A673 (cell line): ENCODE measurements around the gene KANSL1L. TPM values are rescaled to one million over a fixed set of nuclear protein-coding genes. Genes with fewer than 3 reads are reported as not detected.

Source experiments
- BruUV-seq: library from RNA; stranded (reverse); fragments of 400-500 nt; replicated peaks from 2 replicates; lab custom pipeline; 2021; lab: Mats Ljungman, UMichigan
- CTCF ChIA-PET: fragments of 300-600 bp; sonication (Branson Sonifier 250); formaldehyde crosslinking; loops from one replicate; lab custom pipeline; 2022; ENCODE audit warnings: antibody characterized with exemption; lab: Charles Lee
- POLR2A ChIA-PET: fragments of 300-600 bp; sonication (Branson Sonifier 250); formaldehyde crosslinking; loops from one replicate; lab custom pipeline; 2022; ENCODE audit warnings: antibody characterized with exemption; ENCODE audit not compliant: low non-redundant PET; lab: Charles Lee
- DNase-seq: peaks from one replicate; pipeline ENCODE4 v3.0.0-alpha.2; 2015; ENCODE audit warnings: low spot score
- H3K27ac ChIP-seq: fragments of 200-600 bp; sonication (generic); 2 replicates; pipeline ENCODE4 v1.5.1; 2016; ENCODE audit warnings: mixed run types, low read depth, mild to moderate bottlenecking, mixed read lengths, antibody characterized with exemption, low read length; ENCODE audit not compliant: poor library complexity, severe bottlenecking
- H3K27me3 ChIP-seq: fragments of 200-600 bp; sonication (generic); replicated peaks from 2 replicates; pipeline ENCODE4 v1.6.1; 2017; ENCODE audit warnings: mixed run types, low read depth, mild to moderate bottlenecking, mixed read lengths, antibody characterized with exemption, low read length; ENCODE audit not compliant: insufficient read depth, poor library complexity
- H3K36me3 ChIP-seq: fragments of 200-600 bp; sonication (generic); 2 replicates; pipeline ENCODE4 v1.6.1; 2016; ENCODE audit warnings: mixed run types, mild to moderate bottlenecking, mixed read lengths, antibody characterized with exemption, low read length; ENCODE audit not compliant: insufficient read depth, poor library complexity, severe bottlenecking
- H3K4me1 ChIP-seq: fragments of 200-600 bp; sonication (generic); 2 replicates; pipeline ENCODE4 v1.6.1; 2017; ENCODE audit warnings: mixed run types, mild to moderate bottlenecking, mixed read lengths, antibody characterized with exemption, low read length; ENCODE audit not compliant: insufficient read depth, poor library complexity, severe bottlenecking
- H3K4me3 ChIP-seq: fragments of 200-600 bp; sonication (generic); 2 replicates; pipeline ENCODE4 v1.5.1; 2016; ENCODE audit warnings: low read depth, mixed run types, mild to moderate bottlenecking, mixed read lengths, low read length; ENCODE audit not compliant: poor library complexity, severe bottlenecking
- H3K9me3 ChIP-seq: fragments of 200-600 bp; sonication (generic); 2 replicates; pipeline ENCODE4 v1.6.1; 2016; ENCODE audit warnings: mixed run types, low read depth, mild to moderate bottlenecking, mixed read lengths, antibody characterized with exemption, low read length; ENCODE audit not compliant: poor library complexity, severe bottlenecking
- EZH2 ChIP-seq: fragments of 200-600 bp; sonication (generic); IDR thresholded peaks from 2 replicates; pipeline ENCODE4 v1.6.1; 2017; ENCODE audit warnings: borderline replicate concordance, low read depth, mild to moderate bottlenecking, mixed read lengths, antibody characterized with exemption, low read length; ENCODE audit not compliant: poor library complexity, severe bottlenecking
- intact Hi-C: fragments of 100-400 bp; cut with micrococcal nuclease; formaldehyde crosslinking; loops from one replicate; pipeline ENCODE4 v1.10.0; 2022; ENCODE audit not compliant: unreplicated experiment
- total RNA-seq: library from RNA; stranded (reverse); gene quantifications from 2 replicates; pipeline ENCODE4 v1.2.3, GENCODE V29; 2021
- TF ChIP-seq, protein P1 (sequence below): fragments of 300-800, 200-600 bp; sonication (generic); conservative IDR thresholded peaks from 2 replicates; pipeline ENCODE4 v1.5.1; 2017; ENCODE audit warnings: low read depth, mild to moderate bottlenecking, antibody characterized with exemption, low read length, moderate library complexity, mixed read lengths

Gene KANSL1L
- total RNA-seq, 1 experiment from 2014 or later = 17.7 TPM

DNA sequence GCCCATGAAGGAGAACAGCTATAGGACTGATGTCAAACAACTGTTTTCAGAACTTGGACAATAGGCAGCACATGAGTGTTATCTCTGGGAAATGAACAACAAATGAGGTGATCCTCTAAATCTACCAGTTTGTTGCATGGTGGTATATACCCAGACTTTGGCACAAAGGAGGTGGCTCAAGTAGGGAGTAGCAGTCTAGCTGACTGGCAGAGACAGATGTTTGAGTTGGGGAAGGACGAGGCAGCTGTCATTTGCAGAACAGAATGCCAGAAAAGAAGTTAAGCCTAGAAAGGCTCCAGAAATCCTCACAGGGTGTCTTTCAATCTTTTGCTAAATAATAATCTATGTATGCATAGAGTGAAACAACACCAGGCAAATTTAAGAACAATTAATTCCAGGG is 121.4 kb downstream of the KANSL1L start:
- H3K4me3 ChIP-seq = no peak overlapping the region
- ChIA-PET POLR2A (no interaction called here), CTCF (no interaction called here)
- BruUV-seq = no TSS peak
- no peak for DNase-seq
- H3K27ac ChIP-seq = no peak overlapping the region
- no peaks in the 10 kb centered on the region for H3K4me1 ChIP-seq
- intact Hi-C loops = no loop called here
- H3K27me3 ChIP-seq = no peaks in the 10 kb centered on the region
- H3K9me3 ChIP-seq = no peaks in the 10 kb centered on the region
- no peaks in the 10 kb centered on the region for H3K36me3 ChIP-seq
- no peak for TF ChIP-seq EZH2
- TF ChIP-seq, protein P1, sequence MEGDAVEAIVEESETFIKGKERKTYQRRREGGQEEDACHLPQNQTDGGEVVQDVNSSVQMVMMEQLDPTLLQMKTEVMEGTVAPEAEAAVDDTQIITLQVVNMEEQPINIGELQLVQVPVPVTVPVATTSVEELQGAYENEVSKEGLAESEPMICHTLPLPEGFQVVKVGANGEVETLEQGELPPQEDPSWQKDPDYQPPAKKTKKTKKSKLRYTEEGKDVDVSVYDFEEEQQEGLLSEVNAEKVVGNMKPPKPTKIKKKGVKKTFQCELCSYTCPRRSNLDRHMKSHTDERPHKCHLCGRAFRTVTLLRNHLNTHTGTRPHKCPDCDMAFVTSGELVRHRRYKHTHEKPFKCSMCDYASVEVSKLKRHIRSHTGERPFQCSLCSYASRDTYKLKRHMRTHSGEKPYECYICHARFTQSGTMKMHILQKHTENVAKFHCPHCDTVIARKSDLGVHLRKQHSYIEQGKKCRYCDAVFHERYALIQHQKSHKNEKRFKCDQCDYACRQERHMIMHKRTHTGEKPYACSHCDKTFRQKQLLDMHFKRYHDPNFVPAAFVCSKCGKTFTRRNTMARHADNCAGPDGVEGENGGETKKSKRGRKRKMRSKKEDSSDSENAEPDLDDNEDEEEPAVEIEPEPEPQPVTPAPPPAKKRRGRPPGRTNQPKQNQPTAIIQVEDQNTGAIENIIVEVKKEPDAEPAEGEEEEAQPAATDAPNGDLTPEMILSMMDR = no peak

DNA sequence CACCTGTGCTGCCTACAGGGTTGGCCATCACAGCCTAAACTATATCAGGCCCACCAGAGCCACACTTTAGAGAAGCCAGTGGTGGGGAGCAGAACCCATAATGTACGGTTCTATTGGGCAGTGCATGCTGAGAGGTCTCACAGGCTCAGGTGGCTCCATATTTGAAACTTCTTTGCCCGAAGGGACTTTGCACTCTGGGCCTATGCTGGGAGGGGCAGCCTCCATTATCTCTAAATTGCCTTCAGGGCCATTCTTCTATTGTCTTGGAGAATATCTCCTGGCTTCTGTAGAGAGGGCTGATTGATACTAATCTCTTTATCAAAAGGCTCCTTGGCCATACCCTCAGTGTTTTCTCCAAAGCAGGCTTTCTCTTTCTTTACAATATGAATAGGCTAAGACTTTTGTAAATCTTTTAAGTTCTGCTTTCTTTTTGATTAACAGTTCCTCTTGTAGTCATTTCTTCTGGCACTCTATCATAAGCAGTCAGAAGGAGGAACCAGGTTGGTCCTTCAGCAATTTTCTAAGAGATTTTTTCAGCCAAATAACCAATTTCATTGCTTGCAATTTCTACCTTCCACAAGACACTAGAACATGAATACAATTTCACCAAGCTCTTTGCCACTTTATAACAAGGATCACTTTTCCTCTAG is 124.2 kb downstream of the KANSL1L start:
- TF ChIP-seq, protein P1 = no peak
- no peak for TF ChIP-seq EZH2
- CTCF ChIA-PET = no interaction called here
- intact Hi-C loops = no loop called here
- Histone ChIP-seq H3K27ac (no peak overlapping the region), H3K9me3 (no peaks in the 10 kb centered on the region), H3K27me3 (no peaks in the 10 kb centered on the region), H3K4me1 (no peaks in the 10 kb centered on the region), H3K4me3 (no peak overlapping the region), H3K36me3 (no peaks in the 10 kb centered on the region)
- POLR2A ChIA-PET = no interaction called here
- DNase-seq = no peak
- no TSS peak for BruUV-seq

DNA sequence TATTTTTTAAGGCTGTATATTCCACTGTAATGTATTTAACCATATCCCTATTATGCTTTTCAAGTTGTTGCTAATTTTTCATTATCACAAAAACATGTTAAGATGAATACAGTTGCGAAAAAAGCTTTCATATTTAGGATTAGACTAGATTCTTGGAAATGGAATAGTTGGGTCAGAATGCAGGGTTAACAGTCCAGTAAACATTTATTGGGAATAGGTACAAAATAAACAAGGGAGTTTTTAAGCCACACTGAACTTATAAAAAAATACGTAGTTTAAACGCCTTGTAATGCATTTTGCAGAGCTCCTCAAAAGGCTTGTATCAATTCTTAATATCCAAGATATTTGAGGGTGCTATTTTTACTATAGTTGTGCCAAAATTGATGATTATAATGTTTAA is 133.1 kb downstream of the KANSL1L start:
- no TSS peak for BruUV-seq
- Histone ChIP-seq H3K36me3 (no peaks in the 10 kb centered on the region), H3K27ac (no peak overlapping the region), H3K9me3 (no peaks in the 10 kb centered on the region), H3K4me3 (no peak overlapping the region), H3K4me1 (no peaks in the 10 kb centered on the region), H3K27me3 (no peaks in the 10 kb centered on the region)
- ChIA-PET CTCF (no interaction called here), POLR2A (no interaction called here)
- DNase-seq = no peak
- intact Hi-C loops = no loop called here
- TF ChIP-seq EZH2 = no peak
- TF ChIP-seq, protein P1 = no peak
